RWPE1 (cell line): ENCODE measurements around the gene NKIRAS1.
"Not testable (repeated sequence)": the region's sequence is repeated elsewhere in the genome, so short reads cannot be mapped to it uniquely, and the experiment has no call there.

Experiments used
- CTCF ChIA-PET: fragments of 350-600 bp; sonication (Branson Sonifier 250); formaldehyde crosslinking; extraction: SDS; loops from one replicate; lab custom pipeline; 2021; lab: Yijun Ruan, JAX
- POLR2A ChIA-PET: fragments of 400-600 bp; formaldehyde crosslinking; extraction: SDS; loops from one replicate; lab custom pipeline; 2020; ENCODE audit warnings: antibody characterized with exemption; ENCODE audit not compliant: low non-redundant PET; lab: Yijun Ruan, JAX
- DNase-seq: peaks from one replicate; pipeline ENCODE4 v3.0.0; 2012; ENCODE audit warnings: low spot score
- H3K27ac ChIP-seq: fragments of 450-650 bp; 2 replicates; pipeline ENCODE4 v1.5.1; 2017
- TF ChIP-seq, protein P1 (sequence below): fragments of 450-650 bp; conservative IDR thresholded peaks from 2 replicates; pipeline ENCODE4 v1.5.1; 2017; ENCODE audit warnings: low read depth, mild to moderate bottlenecking

The NKIRAS1 gene

DNA sequence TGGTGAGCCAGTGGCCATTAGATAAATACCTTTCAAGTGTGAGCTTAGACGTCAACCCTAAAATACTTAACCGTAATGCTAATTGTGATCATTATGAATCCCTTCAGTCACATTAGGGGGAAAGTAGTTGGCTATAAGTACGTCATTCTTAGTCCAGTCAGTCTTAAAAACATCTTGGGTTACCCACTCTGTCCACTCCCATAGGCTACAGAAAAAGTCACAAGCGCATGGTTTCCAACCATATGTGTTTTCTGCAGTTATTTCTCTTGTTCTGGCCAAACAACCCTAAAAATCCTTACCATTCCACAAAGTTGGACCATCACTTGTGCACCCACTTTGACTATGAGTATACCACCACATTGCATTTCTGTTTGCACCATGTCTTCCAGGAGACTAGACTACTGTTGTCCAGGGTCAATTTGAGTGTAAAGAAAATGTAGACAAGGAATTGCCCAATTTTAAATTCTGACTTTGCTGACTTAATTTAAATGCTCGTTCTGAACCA lies 3.4 kb upstream of the NKIRAS1 start:
- TF ChIP-seq, protein P1, sequence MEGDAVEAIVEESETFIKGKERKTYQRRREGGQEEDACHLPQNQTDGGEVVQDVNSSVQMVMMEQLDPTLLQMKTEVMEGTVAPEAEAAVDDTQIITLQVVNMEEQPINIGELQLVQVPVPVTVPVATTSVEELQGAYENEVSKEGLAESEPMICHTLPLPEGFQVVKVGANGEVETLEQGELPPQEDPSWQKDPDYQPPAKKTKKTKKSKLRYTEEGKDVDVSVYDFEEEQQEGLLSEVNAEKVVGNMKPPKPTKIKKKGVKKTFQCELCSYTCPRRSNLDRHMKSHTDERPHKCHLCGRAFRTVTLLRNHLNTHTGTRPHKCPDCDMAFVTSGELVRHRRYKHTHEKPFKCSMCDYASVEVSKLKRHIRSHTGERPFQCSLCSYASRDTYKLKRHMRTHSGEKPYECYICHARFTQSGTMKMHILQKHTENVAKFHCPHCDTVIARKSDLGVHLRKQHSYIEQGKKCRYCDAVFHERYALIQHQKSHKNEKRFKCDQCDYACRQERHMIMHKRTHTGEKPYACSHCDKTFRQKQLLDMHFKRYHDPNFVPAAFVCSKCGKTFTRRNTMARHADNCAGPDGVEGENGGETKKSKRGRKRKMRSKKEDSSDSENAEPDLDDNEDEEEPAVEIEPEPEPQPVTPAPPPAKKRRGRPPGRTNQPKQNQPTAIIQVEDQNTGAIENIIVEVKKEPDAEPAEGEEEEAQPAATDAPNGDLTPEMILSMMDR: no peak
- H3K27ac ChIP-seq: no peak overlapping the region
- ChIA-PET POLR2A (no interaction called here), CTCF (no interaction called here)
- no peak for DNase-seq

DNA sequence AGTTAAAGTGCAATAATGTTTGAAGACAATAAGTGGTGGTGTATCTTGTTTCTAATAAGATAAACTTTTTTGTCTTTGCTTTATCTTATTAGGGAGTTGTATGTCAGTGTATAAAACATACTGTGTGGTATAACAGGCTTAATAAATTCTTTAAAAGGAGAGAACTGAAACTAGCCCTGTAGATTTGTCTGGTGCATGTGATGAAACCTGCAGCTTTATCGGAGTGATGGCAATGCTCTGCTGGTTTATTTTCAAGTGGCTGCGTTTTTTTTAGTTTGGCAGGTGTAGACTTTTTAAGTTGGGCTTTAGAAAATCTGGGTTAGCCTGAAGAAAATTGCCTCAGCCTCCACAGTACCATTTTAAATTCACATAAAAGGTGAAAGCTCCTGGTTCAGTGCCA lies 2.8 kb upstream of the NKIRAS1 start:
- TF ChIP-seq, protein P1: no peak
- ChIA-PET POLR2A (no interaction called here), CTCF (no interaction called here)
- DNase-seq: no peak
- no peak overlapping the region for H3K27ac ChIP-seq

DNA sequence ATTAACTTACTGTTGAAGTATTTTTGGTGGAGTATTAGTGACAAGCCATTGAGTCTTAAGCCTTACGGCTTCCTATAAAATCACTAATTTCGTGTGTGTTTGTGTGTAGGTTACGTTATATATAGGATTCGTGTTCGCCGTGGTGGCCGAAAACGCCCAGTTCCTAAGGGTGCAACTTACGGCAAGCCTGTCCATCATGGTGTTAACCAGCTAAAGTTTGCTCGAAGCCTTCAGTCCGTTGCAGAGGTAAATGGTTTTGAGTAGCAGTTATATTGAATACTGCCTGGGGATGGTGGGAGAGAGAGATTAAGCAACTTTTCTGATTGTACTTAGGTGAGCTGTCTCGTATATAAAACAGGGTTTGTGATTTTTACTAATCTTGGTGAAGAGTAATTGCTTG lies 1.5 kb upstream of the NKIRAS1 start:
- DNase-seq, POLR2A ChIA-PET, CTCF ChIA-PET, H3K27ac ChIP-seq: not testable (repeated sequence)

DNA sequence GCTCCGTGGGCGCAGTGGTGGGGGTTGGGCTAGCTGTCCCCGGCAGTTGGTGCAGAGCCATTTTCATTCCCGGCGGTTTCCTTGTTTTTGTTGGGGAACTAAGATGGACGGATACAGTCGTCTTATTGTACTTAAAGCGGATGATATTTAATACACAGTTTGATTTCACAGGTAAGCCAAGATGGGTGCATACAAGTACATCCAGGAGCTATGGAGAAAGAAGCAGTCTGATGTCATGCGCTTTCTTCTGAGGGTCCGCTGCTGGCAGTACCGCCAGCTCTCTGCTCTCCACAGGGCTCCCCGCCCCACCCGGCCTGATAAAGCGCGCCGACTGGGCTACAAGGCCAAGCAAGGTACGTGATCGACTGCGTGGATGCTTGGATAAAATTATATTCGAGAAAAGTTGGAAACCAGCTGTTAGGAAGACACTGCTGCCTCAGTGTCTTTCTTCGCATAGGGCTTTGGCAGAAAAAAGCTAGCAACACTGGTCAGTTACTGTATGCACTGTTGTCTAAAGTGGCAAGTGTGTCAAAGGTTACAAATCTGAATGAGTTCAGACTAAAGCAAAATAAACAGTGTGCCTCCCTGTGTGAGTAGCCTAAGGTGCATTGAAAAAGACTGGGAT lies 1.0 kb upstream of the NKIRAS1 start:
- DNase-seq: peak; percentile 41
- peak overlapping the region; percentile 86 for H3K27ac ChIP-seq
- POLR2A ChIA-PET: interaction anchor here (1.2 kb wide), 1 partner anchor 29 kb away, joined by 7 read pairs; no protein-coding TSS in a partner anchor
- CTCF ChIA-PET: not testable (repeated sequence)

DNA sequence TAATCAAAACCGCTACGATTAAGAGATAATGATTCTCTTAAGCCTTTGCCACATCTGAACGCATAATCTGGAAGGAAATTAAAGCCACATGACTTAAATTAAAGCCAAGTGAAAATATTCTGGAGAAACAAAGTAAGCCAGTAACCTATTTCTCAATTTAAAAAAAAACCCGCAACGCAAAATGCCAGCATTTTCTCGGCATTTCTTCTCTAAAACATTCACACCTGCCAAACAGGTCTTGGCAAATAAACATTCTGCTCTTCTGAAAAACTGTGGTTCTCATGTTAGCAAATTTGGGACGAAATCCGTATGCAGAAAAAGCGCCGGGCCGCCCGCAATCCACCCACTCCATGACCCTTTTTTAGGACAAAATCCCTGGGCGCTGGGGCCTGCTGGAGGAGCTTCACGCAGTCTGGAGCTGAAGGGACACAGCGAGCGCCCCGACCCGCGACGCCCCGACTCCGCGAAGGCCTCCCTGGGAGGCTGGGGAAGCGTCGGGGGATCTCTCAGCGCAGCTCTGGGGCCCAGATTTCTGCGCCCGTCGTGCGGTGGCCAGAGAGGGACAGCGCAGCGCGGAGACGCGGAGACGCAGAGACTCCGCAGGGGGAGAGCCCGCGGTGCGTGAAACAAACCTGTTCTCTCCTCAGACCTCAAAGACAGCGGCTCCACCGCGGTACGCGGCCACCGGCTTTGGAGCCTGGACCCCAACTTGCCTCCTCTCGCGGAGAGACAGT lies 471 bp downstream of the NKIRAS1 start:
- ChIA-PET POLR2A (interaction anchor here (1.0 to 1.2 kb wide), 2 partner anchors 28 to 30 kb away, joined by 3 to 7 read pairs; no protein-coding TSS in a partner anchor), CTCF (interaction anchor here (0.6 kb wide), 2 partner anchors 21 to 104 kb away, joined by 3 to 6 read pairs; no protein-coding TSS in a partner anchor)
- DNase-seq: peak; percentile 13
- H3K27ac ChIP-seq: peak overlapping the region; percentile 86
- TF ChIP-seq, protein P1: no peak

DNA sequence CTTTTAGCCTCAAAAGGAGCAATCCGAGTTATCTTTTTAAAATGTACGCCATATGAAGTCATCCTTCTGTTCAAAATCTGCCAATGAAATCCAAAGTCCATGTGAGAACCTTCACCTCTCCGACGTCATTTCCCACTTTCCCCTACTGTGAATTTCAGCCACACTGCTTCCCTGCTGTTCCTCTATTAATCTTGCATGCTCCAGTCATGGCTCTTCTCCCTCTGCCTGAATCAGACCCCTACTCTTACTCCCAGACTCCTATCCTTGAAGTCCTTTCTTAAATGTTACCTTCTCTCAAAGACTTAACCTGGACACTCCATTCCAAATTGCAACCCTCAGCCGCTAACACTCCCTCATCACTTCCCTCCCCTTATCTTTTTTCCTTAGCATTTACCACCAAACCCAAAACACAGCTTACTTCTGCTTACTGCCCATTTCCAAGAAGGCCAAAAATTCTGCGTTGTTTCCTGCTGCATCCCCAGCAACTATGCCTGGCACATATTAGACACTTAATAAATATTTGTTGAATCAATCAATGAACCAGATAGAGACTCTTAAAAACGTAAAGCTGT lies 1.2 kb downstream of the NKIRAS1 start:
- TF ChIP-seq, protein P1: no peak
- H3K27ac ChIP-seq: no peak overlapping the region
- POLR2A ChIA-PET: no interaction called here
- CTCF ChIA-PET: interaction anchor here (0.6 kb wide), 1 partner anchor 1812 kb away, joined by 3 read pairs; no protein-coding TSS in a partner anchor
- no peak for DNase-seq

DNA sequence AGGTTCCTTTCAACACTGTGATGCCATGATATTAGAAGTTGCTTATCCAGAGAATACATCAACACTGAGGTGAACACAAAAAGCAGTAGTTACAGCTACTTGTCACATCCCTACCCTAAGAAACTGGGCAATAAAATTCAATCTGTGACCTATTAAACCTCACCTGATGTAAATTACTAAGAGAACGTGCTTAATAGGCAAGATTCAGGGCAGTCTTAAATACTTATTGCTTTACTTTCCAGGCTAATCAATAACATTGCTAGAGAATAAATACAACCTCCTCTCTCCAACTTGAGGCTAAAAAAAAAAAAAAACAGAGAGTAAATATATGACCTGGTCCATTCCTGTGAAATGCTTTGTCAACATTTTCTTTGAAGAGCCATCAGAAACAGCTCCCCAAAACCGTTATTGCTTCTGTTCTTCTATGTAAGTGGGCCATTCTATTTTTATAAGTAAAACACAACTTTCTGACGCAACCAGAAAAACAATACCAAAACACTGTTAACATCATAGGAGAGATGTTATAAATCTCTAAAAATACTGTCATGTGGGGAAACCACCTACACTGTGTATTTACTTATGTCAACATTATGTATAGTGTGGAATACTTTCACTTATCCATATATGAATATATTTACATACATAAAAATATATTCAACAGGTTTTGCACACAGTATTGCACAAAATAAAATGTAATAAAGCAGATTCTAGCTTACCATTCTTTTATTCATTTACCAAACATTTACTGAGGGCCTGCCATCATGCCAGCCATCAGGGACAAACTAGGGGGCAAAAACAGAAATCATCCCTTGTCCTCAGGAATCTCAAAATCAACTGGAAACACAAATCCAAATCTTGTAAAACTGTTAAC lies 2.7 kb downstream of the NKIRAS1 start:
- CTCF ChIA-PET: no interaction called here
- TF ChIP-seq, protein P1: no peak
- POLR2A ChIA-PET: no interaction called here
- DNase-seq: no peak
- no peak overlapping the region for H3K27ac ChIP-seq
